NCI-H526 treated with DMSO at 0.1 percent for 48 hours (cell line): ENCODE measurements around the gene DIP2C.
"Not testable (repeated sequence)": the region's sequence is repeated elsewhere in the genome, so short reads cannot be mapped to it uniquely, and the experiment has no call there.

Experiments
- DNase-seq: peaks from one replicate; lab custom pipeline; 2025; lab: John Stamatoyannopoulos, UW

The DIP2C gene

GRCh38 chr10:450463-450862 lies 239.0 kb downstream of the DIP2C start:
- DNase-seq: no peak

- DNase-seq: not testable (repeated sequence)
Observed at GRCh38 chr10:449331-449730, 240.1 kb downstream of the DIP2C start.

DNA sequence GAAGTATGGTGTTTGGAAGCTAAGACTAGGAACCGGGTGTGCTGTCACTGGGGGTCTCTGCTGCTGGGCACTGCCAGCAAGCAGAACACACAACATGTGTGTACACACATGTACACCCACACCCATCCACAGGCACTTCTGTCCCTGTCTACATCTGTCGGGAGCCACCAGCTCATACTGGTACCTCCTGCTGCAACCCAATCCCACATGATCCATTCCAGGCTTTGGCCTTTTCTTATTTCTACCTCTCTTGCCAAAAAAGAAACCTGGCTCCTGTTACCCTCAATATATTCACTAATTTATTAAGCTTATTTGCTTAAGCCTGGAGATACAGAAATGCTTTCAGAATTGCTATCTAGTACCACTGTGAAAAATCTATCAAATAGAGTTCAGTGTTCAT lies 246.0 kb downstream of the DIP2C start:
- no peak for DNase-seq

- DNase-seq: no peak
Observed at GRCh38 chr10:442209-442608, 247.3 kb downstream of the DIP2C start.

DNA sequence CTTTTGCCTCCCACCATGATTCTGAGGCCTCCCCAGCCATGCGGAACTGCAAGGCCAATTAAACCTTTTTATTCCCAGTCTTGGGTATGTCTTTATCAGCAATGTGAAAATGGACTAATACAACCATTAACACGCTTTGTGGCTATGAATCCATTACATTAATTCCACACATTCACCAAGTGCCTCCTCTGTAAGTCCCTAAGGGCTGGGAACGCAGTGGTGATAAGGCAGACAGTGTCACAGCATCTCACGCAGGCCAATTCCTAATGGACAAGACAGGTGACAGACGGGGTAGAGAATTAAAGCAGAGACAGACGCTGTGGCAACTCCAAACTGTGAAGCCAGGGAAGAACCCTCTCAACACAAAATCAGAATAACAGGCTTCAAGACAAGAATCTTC lies 247.8 kb downstream of the DIP2C start:
- DNase-seq: no peak

GRCh38 chr10:440127-440526 lies 249.3 kb downstream of the DIP2C start:
- no peak for DNase-seq

DNA sequence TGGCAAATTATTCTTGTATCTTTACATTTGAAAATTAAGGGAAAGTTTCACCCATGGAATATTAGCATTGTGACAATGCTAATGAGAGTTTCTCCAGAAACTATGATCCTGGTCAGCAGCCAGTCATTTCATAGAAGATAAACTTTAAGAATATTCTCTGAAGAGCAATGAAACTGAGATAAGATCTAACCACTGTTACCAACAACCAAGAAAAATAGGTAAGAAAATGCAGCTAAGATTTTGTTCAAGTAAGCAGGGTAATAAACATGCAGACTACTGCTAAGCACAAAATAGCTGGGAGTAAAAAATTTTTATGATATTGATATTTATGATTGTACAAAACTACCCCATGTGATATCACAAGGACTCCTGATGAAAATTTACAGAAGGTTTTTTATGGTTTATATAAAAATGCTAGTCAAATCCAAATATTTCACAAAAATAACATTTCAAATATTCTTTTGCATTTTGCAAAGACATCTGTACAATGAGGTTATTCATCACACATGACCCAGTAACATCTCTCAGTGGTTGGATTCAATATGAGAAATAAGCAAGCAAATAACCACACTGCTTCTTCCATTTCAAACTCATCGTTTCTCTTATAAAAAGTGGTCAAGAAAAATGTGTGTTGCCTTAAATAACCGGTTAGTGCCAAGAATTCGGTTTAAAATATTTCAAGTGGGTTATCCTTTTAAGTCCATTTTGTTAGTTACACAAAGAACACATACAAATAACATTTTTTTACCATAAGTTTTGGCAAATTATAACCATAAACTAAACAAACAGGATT lies 251.6 kb downstream of the DIP2C start:
- no peak for DNase-seq

DNA sequence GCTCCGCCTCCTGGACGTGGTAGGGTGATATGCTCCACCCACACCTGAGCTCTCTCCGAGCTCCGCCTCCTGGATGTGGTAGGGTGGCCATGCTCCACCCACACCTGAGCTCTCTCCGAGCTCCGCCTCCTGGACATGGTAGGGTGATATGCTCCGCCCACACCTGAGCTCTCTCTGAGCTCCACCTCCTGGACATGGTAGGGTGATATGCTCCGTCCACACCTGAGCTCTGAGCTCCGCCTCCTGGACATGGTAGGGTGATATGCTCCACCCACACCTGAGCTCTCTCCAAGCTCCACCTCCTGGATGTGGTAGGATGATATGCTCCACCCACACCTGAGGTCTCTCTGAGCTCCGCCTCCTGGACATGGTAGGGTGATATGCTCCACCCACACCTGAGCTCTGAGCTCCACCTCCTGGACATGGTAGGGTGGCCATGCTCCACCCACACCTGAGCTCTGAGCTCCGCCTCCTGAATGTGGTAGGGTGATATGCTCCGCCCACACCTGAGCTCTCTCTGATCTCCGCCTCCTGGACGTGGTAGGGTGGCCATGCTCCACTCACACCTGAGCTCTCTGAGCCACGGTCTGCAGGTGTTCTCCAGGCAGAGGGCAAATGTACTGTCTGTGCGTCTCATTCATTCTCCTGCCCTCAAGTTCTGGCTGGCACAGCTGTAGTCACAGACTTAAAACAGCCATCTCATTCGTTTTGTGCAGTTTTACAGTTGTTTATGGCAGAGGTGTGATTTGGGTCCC lies 252.4 kb downstream of the DIP2C start:
- DNase-seq: no peak

DNA sequence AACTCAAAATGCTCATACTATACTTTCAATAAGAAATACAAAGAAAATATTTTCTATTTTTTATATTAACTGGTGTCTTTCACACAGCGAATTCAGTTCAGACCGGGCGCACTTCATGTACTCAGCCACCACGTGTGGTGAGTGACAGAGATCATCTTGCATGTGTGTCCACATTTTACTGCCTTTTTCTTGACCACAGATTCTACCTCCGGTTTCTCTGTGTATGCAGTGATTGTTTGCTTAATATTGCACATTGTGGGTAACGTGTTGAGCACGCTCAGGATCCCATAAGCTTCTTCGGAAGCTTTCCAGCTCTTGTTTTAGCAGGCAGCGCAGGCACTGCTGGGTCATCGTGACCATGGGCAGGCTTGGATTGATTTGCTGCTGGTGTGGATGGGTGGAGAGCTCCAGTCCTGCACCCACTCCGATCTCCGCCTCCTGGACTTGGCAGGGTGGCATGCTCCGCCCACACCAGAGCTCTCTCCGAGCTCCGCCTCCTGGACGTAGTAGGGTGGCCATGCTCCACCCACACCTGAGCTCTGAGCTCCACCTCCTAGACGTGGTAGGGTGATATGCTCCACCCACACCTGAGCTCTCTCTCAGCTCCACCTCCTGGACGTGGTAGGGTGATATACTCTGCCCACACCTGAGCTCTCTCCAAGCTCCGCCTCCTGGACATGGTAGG lies 253.3 kb downstream of the DIP2C start:
- no peak for DNase-seq

DNA sequence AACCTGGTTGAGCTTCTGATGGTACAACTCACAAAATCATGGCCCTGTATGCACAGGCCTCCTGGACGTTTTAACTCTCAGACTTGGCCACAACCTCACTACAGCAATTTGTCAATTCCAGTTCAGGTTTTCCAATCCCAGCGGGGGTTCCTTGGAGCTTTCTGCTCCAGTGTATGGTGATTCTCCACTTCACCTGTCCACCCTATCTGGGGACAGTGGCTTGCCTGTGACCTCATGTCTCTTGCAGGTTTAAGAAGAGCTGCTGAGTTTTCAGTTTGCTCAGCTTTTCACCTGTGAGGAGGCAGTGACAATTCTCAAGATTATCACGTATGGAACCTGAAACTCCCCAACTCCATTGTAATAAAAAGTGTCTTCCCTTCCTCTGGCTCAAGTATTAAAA lies 254.1 kb downstream of the DIP2C start:
- DNase-seq: no peak

DNA sequence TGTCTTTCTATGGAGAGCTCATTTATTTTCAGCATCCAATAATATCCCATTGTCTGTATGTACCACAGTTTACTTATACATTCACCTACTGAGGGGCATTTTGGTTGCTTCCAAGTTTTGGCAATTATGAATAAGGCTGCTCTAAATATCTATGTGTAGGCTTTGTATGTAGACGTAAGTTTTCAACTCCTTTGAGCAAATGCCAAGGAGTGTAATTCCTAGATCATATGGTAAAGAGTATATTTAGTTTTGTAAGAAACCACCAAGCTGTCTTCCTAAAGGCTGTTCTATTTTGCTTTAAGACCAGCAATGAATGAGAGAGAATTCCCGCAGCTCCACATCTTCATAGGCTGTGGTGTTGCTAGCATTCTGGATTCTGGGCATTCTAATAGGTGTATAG lies 259.8 kb downstream of the DIP2C start:
- DNase-seq: no peak

DNA sequence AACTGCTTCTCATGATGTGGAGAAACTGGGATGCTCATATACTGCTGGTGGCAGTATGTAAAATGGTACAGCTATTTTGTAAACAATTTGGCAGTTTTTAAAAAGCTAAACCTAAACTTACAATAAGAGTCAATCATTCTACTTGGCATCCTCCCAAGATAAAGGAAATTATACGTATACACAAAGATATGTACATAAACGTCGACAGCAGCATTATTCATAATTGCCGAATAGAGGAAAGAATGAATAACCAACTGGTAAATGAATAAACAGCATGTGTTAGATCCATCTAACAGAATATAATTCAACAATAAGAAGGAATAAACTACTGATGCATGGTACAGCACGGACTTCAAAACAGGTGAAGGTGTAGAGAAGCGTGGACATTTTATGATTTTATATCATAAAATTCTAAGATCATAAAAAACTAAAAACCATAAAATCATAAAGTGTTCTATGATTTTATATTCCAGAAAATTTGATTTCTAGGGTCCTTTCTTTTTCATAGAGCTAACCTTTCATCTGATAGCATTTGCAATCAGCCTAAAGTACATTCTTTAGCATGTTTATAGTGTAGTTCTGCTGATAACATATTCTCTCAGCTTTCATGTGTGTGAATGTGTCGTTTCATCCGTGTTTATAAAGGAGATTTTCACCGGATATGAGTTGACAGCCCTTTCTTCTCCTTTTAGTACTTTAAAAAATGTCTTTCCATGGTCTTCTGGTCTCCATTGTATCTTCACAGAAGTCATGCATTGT lies 261.5 kb downstream of the DIP2C start:
- no peak for DNase-seq

DNA sequence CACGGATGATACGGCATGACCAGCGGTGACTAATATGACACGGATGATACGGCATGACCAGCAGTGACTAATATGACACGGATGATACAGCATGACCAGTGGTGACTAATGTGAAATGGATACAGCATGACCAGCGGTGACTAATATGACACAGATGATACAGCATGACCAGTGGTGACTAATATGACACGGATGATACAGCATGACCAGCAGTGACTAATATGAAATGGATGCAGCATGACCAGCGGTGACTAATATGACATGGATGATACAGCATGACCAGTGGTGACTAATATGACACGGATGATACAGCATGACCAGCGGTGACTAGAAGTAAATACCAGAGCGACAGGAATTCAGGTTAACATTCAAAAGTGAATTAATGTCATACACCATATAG lies 264.1 kb downstream of the DIP2C start:
- not testable (repeated sequence) for DNase-seq

- not testable (repeated sequence) for DNase-seq
Observed at GRCh38 chr10:424724-425123, 264.7 kb downstream of the DIP2C start.

DNA sequence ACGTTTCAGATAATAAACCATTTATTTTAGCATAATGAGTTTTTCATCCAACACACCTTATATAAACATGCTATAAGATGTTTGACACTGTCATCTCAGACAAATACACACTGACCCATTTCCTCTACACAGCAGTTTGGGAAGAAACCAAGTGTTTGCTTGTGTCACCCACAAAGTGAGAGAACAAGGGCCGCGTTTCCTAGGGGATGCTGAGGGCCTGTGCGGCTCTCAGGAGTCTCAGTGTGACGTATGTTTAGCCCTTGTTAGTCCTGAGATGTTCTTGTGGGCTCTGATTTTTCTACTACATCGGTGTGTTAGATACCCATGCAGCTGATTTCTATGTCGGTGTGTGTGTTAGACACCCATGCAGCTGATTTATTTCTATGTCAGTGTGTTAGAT lies 266.3 kb downstream of the DIP2C start:
- DNase-seq: no peak

GRCh38 chr10:422675-423074 lies 266.8 kb downstream of the DIP2C start:
- no peak for DNase-seq

DNA sequence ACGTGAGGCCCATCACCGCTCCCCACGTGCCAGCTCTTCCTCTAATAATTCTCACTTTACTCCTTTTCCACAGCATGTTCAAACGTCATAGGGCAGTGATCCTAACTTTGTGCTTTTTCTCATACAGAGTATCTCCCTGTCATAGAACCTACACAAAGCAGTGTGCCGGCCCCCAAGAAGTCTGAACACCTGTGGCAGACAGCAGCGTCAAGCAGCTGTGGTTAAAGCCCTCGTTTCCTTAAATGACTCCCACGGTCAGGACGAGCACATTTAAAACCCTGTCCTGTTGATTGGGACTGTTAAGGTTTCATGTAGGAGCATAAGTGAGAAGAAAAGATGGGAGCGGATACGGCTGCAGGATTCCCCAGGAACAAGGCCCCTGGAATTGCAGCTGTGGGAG lies 267.2 kb downstream of the DIP2C start:
- no peak for DNase-seq

DNA sequence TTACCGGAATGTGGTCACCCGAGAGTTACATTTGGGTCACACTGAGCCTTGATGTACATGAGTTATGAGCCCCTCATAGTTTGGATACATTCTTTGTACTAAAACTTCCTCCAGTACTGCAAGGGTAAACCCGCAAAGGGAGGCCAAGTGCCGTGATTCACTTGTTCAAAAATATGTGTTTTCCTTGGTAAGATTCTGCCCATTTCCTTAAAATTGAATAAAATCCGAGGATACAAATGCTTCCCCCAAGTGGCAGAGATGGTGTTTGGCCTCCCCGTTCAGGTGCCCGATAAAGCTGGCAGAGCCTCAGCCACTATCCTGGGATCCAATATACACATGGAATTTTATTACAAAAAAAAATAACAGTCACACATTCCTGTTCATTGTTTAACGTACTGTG lies 268.3 kb downstream of the DIP2C start:
- no peak for DNase-seq

DNA sequence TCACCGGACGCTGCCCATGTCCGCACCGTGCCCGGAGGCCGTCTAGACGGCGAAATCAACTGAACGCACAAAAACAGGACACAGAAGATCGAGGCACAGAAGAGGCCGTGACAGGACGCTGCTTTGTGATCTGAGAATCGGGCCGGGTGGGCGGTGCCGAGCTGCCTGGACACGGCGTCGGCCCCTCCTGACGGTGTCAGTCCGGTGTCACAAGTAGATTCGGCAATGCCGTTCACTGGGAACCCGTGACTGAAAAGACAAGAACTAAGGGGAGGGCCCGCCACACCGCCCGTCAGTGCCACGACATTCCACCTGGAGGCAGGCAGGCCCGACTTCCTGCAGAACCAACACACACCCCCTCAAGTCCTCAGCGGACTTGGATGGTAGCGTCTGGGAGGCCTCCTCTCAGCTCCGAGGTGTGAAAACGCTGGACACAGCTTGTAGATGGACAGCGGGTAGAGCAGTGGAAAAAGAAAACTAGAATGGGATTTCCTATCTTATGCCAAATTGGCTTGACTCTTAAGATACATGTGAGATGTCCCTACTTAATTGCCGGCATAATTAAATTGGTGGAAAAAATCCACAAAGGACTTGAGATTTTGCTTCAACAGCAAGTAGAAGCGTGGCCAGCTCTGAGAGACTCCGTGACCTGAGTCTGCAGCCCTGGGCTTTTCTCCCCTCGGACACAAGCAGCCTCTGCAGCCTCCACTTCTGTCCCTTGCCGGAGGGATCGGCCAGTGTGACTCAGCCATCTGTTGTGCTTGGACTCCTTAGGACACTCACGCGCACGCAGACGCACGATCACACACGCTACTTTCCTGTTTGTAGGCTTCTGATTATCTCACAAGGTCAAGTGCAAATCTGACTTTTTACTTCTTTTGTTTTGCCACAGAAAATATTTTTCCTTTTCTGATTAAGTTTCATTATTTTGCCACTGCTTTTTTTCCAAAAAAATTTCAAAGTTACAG lies 269.0 kb downstream of the DIP2C start:
- DNase-seq: no peak

DNA sequence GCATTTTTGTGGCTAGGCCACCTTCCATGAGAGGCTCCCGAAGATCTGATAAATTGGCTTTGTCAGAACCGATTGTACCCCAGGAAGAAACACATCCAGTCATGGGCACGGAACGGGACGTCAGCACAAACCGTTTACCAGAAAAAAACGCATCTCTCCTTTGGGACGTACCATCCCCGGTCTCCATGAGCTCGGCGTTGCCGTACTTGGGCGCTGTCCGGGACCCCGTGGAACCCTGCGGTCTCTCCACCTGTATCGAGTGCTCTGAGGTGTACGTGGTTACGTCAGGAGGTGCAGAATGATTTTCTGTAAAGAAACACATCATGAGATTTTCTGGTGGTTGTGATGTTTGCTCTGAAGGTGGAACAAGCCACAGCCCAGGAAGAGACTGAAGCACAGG lies 270.6 kb downstream of the DIP2C start:
- no peak for DNase-seq

DNA sequence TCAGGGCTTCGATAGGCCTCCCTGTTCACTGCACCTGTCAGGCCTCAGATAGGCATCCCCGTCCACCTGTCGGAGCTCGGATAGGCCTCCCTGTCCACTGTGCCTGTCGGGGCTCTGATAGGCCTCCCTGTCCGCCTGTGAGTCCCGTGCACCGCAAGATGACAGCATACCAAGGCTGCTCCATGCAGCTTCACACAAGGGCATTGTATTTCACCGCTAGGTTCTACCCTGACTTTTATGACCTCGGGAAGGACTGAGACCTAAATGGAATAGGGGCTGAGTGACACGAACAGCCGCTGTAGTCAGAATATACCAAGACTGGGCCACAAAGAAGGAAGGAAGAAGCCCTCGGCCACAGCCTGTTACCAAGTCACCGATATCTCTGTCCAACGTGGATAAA lies 271.2 kb downstream of the DIP2C start:
- no peak for DNase-seq
